IMR-90 (cell line): ENCODE data around the gene ADAMTS12. TPM values are rescaled to one million over a fixed set of nuclear protein-coding genes. Genes with fewer than 3 reads are reported as not detected.

Source experiments
- ATAC-seq: fragments of 200-7000 bp; cut with Tn5 transposase; 2 replicates; pipeline ENCODE4 v1.9.1; 2020; ENCODE audit warnings: low read depth, mild to moderate bottlenecking, moderate library complexity
- BruUV-seq: library from RNA; stranded (reverse); fragments of 400-500 nt; replicated peaks from 2 replicates; lab custom pipeline; 2021; lab: Mats Ljungman, UMichigan
- CTCF ChIA-PET: fragments of 300-600 bp; formaldehyde crosslinking; extraction: SDS; loops from one replicate; lab custom pipeline; 2021; ENCODE audit warnings: antibody characterized with exemption; lab: Yijun Ruan, JAX
- POLR2A ChIA-PET: fragments of 300-600 bp; sonication (Branson Sonifier 250); formaldehyde crosslinking; loops from one replicate; lab custom pipeline; 2022; ENCODE audit warnings: antibody characterized with exemption; ENCODE audit not compliant: unreplicated experiment; lab: Charles Lee
- DNase-seq: peaks from one replicate; pipeline ENCODE4 v3.0.0; 2013
- H2AFZ ChIP-seq: replicated peaks from 2 replicates; pipeline ENCODE3; 2013; ENCODE audit warnings: low read length, mild to moderate bottlenecking; ENCODE audit not compliant: poor library complexity
- H2AK5ac ChIP-seq: 2 replicates; pipeline ENCODE4 v1.6.1; 2013; ENCODE audit warnings: low read depth, low read length, inconsistent platforms
- H2AK9ac ChIP-seq: replicated peaks from 2 replicates; pipeline ENCODE3; 2013; ENCODE audit warnings: mild to moderate bottlenecking, low read depth, low read length, moderate library complexity; ENCODE audit not compliant: poor library complexity
- H2BK120ac ChIP-seq: 2 replicates; pipeline ENCODE4 v1.6.1; 2013; ENCODE audit warnings: low read depth, low read length, inconsistent platforms
- H2BK15ac ChIP-seq: 3 replicates; pipeline ENCODE4 v1.6.1; 2013; ENCODE audit warnings: low read depth, low read length, inconsistent platforms
- H2BK20ac ChIP-seq: 2 replicates; pipeline ENCODE4 v1.6.1; 2013; ENCODE audit warnings: low read depth, mild to moderate bottlenecking, inconsistent platforms, low read length, moderate library complexity
- H2BK5ac ChIP-seq: 2 replicates; pipeline ENCODE4 v1.6.1; 2013; ENCODE audit warnings: mild to moderate bottlenecking, low read depth, low read length, inconsistent platforms; ENCODE audit not compliant: poor library complexity, severe bottlenecking
- H3K14ac ChIP-seq: replicated peaks from 2 replicates; pipeline ENCODE4 v1.6.1; 2013; ENCODE audit warnings: low read depth, low read length, inconsistent platforms
- H3K18ac ChIP-seq: 2 replicates; pipeline ENCODE4 v1.6.1; 2013; ENCODE audit warnings: low read depth, low read length, control low read depth
- H3K23ac ChIP-seq: 2 replicates; pipeline ENCODE4 v1.6.1; 2013; ENCODE audit warnings: low read depth, low read length, inconsistent platforms
- H3K27ac ChIP-seq: 2 replicates; pipeline ENCODE4 v1.5.1; 2013; ENCODE audit warnings: mild to moderate bottlenecking, control low read depth, low read length; ENCODE audit not compliant: insufficient read depth
- H3K27me3 ChIP-seq: 2 replicates; pipeline ENCODE4 v1.6.1; 2013; ENCODE audit warnings: low read length; ENCODE audit not compliant: control insufficient read depth, insufficient read depth
- H3K36me3 ChIP-seq: 2 replicates; pipeline ENCODE4 v1.6.1; 2013; ENCODE audit warnings: low read length, mixed read lengths; ENCODE audit not compliant: control insufficient read depth, insufficient read depth
- H3K4ac ChIP-seq: 2 replicates; pipeline ENCODE4 v1.6.1; 2013; ENCODE audit warnings: low read depth, low read length, inconsistent platforms
- H3K4me1 ChIP-seq: 2 replicates; pipeline ENCODE4 v1.6.1; 2013; ENCODE audit warnings: low read length, mixed read lengths; ENCODE audit not compliant: control insufficient read depth, insufficient read depth
- H3K4me2 ChIP-seq: 2 replicates; pipeline ENCODE4 v1.6.1; 2013; ENCODE audit warnings: low read depth, mild to moderate bottlenecking, control low read depth, low read length, moderate library complexity
- H3K4me3 ChIP-seq: 2 replicates; pipeline ENCODE4 v1.5.1; 2013; ENCODE audit warnings: low read depth, mild to moderate bottlenecking, control low read depth, low read length, moderate library complexity; ENCODE audit not compliant: insufficient read depth
- H3K56ac ChIP-seq: 2 replicates; pipeline ENCODE4 v1.6.1; 2013; ENCODE audit warnings: low read length, inconsistent platforms; ENCODE audit not compliant: insufficient read depth; ENCODE audit errors: extremely low read depth
- H3K79me1 ChIP-seq, 2 experiments: 2 replicates each; pipeline ENCODE4 v1.6.1; 2013; ENCODE audit warnings: low read length in 2 of 2, inconsistent platforms in 1 of 2, low read depth in 1 of 2
- H3K9ac ChIP-seq: 2 replicates; pipeline ENCODE4 v1.6.1; 2013; ENCODE audit warnings: low read depth, low read length, control low read depth
- H3K9me1 ChIP-seq: 2 replicates; pipeline ENCODE4 v1.6.1; 2013; ENCODE audit warnings: low read length, inconsistent platforms; ENCODE audit not compliant: insufficient read depth
- H3K9me3 ChIP-seq: 2 replicates; pipeline ENCODE4 v1.6.1; 2013; ENCODE audit warnings: low read length; ENCODE audit not compliant: control insufficient read depth, insufficient read depth
- H4K20me1 ChIP-seq: 2 replicates; pipeline ENCODE4 v1.6.1; 2013; ENCODE audit warnings: low read length, inconsistent platforms; ENCODE audit not compliant: insufficient read depth
- H4K5ac ChIP-seq: 2 replicates; pipeline ENCODE4 v1.6.1; 2013; ENCODE audit warnings: mild to moderate bottlenecking, low read depth, low read length, control low read depth
- H4K8ac ChIP-seq, 2 experiments: 2 replicates each; pipeline ENCODE4 v1.6.1; 2013; ENCODE audit warnings: low read depth in 2 of 2, low read length in 2 of 2, control low read depth in 1 of 2, inconsistent platforms in 1 of 2
- H4K91ac ChIP-seq: 2 replicates; pipeline ENCODE4 v1.6.1; 2013; ENCODE audit warnings: low read depth, low read length, inconsistent platforms; ENCODE audit not compliant: insufficient read depth
- BHLHE40 ChIP-seq: fragments of 150-350 bp; IDR thresholded peaks from 2 replicates; pipeline ENCODE4 v1.6.1; 2016; ENCODE audit warnings: mild to moderate bottlenecking, low read depth, low read length
- CEBPB ChIP-seq: IDR thresholded peaks from 2 replicates; pipeline ENCODE4 v1.6.1; 2012; ENCODE audit warnings: low read depth, low read length, improper control_type of control experiment
- CHD1 ChIP-seq: IDR thresholded peaks from 2 replicates; pipeline ENCODE4 v1.6.1; 2012; ENCODE audit warnings: low read depth, low read length, improper control_type of control experiment
- ELK1 ChIP-seq: fragments of 150-350 bp; IDR thresholded peaks from 2 replicates; pipeline ENCODE4 v1.6.1; 2016; ENCODE audit warnings: low read depth, mild to moderate bottlenecking, low read length, moderate library complexity, borderline replicate concordance
- FOS ChIP-seq: fragments of 150-350 bp; IDR thresholded peaks from 2 replicates; pipeline ENCODE4 v1.6.1; 2016; ENCODE audit warnings: low read depth, low read length
- MAFK ChIP-seq: IDR thresholded peaks from 2 replicates; pipeline ENCODE4 v1.6.1; 2012; ENCODE audit warnings: low read depth, low read length, improper control_type of control experiment
- MAZ ChIP-seq: IDR thresholded peaks from 2 replicates; pipeline ENCODE4 v1.6.1; 2012; ENCODE audit warnings: low read depth, mild to moderate bottlenecking, low read length, improper control_type of control experiment, moderate library complexity, borderline replicate concordance
- MXI1 ChIP-seq: IDR thresholded peaks from 2 replicates; pipeline ENCODE4 v1.6.1; 2012; ENCODE audit warnings: low read depth, mild to moderate bottlenecking, low read length, moderate library complexity, borderline replicate concordance
- NFE2L2 ChIP-seq: fragments of 150-350 bp; IDR thresholded peaks from 2 replicates; pipeline ENCODE4 v1.6.1; 2016; ENCODE audit warnings: low read depth, mild to moderate bottlenecking, low read length
- POLR2A ChIP-seq: IDR thresholded peaks from 2 replicates; pipeline ENCODE4 v1.6.1; 2012; ENCODE audit warnings: mild to moderate bottlenecking, low read depth, low read length
- RAD21 ChIP-seq: IDR thresholded peaks from 2 replicates; pipeline ENCODE4 v1.6.1; 2012; ENCODE audit warnings: low read length, improper control_type of control experiment
- RCOR1 ChIP-seq: IDR thresholded peaks from 2 replicates; pipeline ENCODE4 v1.6.1; 2012; ENCODE audit warnings: mild to moderate bottlenecking, low read length, improper control_type of control experiment; ENCODE audit not compliant: insufficient replicate concordance
- RFX5 ChIP-seq: IDR thresholded peaks from 2 replicates; pipeline ENCODE4 v1.8.0; 2012; ENCODE audit warnings: low read depth, mild to moderate bottlenecking, low read length, moderate library complexity
- SMC3 ChIP-seq: fragments of 150-350 bp; IDR thresholded peaks from 2 replicates; pipeline ENCODE4 v1.6.1; 2016; ENCODE audit warnings: low read depth, mild to moderate bottlenecking, antibody characterized with exemption, low read length, moderate library complexity
- USF2 ChIP-seq: fragments of 150-350 bp; IDR thresholded peaks from 2 replicates; pipeline ENCODE4 v1.6.1; 2017; ENCODE audit warnings: mild to moderate bottlenecking, antibody characterized with exemption, low read length, low read depth
- WGBS, 2 experiments: methylation state at CpG; one replicate each; pipeline versions ENCODE4 v1.1.5 to v1.1.7; 2013; ENCODE audit warnings: missing lambda C conversion rate in 2 of 2; ENCODE audit not compliant: insufficient read length in 1 of 2; ENCODE audit errors: extremely low coverage in 2 of 2; 5-methylcytosine and 5-hydroxymethylcytosine counted together
- dilution Hi-C: fragments of 300-500 bp; cut with HindIII; formaldehyde crosslinking; loops from one replicate; pipeline ENCODE4 v1.14.3; 2018; ENCODE audit warnings: low sequenced_read_pairs; ENCODE audit not compliant: unreplicated experiment
- in situ Hi-C: fragments of 300-500 bp; cut with MboI; formaldehyde crosslinking; loops from 3 replicates; pipeline ENCODE4 v1.14.3; 2019; ENCODE audit warnings: low sequenced_read_pairs, inconsistent platforms, mixed read lengths
- intact Hi-C: fragments of 100-400 bp; cut with micrococcal nuclease; formaldehyde crosslinking; loops from 2 replicates; pipeline ENCODE4 v1.10.0; 2022
- polyA plus RNA-seq, 3 experiments: library from polyadenylated mRNA; depleted of rRNA; stranded (reverse); fragments of >200 nt; gene quantifications; 2 replicates each; pipeline ENCODE4 v1.2.3, GENCODE V29; 2012; ENCODE audit warnings: low replicate concordance in 1 of 3
- total RNA-seq: library from RNA; depleted of rRNA; stranded (reverse); fragments of >200 nt; gene quantifications from 2 replicates; pipeline ENCODE4 v1.2.3, GENCODE V29; 2012
- TF ChIP-seq, protein P1 (sequence below): conservative IDR thresholded peaks from 2 replicates; pipeline ENCODE4 v1.5.1; 2012; ENCODE audit warnings: mild to moderate bottlenecking, low read depth, low read length, improper control_type of control experiment

The ADAMTS12 gene
- total and polyA plus RNA-seq, 2 of the 4 experiments (the other 2 are of a cell fraction), result 27.3 to 51.3 TPM

DNA sequence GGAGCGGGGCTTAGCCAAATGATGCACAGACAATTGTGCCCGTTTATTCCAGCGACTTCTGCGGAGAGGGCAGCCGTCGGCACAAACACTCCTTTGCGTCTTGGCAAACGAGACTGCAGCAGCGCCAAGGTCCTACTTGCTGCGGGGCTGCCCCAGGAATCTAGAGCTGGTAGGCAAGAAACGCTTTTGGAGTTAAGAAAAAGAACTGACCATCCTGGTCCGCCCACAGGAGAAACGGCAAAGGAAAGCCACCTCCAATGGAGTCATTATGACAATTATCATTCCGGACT, 46.7 kb upstream of the ADAMTS12 start:
- DNase-seq, result no peak
- Histone ChIP-seq H3K79me1 (no peaks in the 10 kb centered on the region), H2BK20ac (no peak overlapping the region), H3K18ac (no peak overlapping the region), H3K23ac (no peak overlapping the region), H3K9ac (no peak overlapping the region), H2AK9ac (no peak overlapping the region), H3K9me1 (no peaks in the 10 kb centered on the region), H4K91ac (no peak overlapping the region), H2AK5ac (no peak overlapping the region), H3K36me3 (no peaks in the 10 kb centered on the region), H2BK15ac (no peak overlapping the region), H2BK5ac (no peak overlapping the region), H4K5ac (no peak overlapping the region), H3K4me3 (no peak overlapping the region), H2BK120ac (no peak overlapping the region), H3K4ac (no peak overlapping the region), H4K8ac (no peak overlapping the region), H3K27ac (no peak overlapping the region), H4K20me1 (no peaks in the 10 kb centered on the region; the same call in 1 of the 2 replicates), H3K56ac (no peak overlapping the region), H3K14ac (no peak overlapping the region), H3K9me3 (peaks cover 5% of the 10 kb centered on the region; the same call in 1 of the 2 replicates), H3K27me3 (peaks cover 65% of the 10 kb centered on the region), H3K4me1 (no peaks in the 10 kb centered on the region), H3K4me2 (no peak overlapping the region), H2AFZ (no peak overlapping the region)
- WGBS, 2 experiments, result 20% methylated on average over 1 of the region's 14 CpGs; no CpG with 5 or more reads in 1 of the 2 experiments
- no peak for ATAC-seq
- in situ Hi-C loops (no loop called here), dilution Hi-C loops (no loop called here), intact Hi-C loops (loop anchor here (10.0 kb wide), 1 partner anchor 324 kb away; no protein-coding TSS in a partner anchor)
- CTCF ChIA-PET, result no interaction called here
- no TSS peak for BruUV-seq
- POLR2A ChIA-PET, result no interaction called here
- TF ChIP-seq USF2 (no peak), CEBPB (no peak), MAFK (no peak), SMC3 (no peak), NFE2L2 (no peak), RCOR1 (no peak), RFX5 (no peak), FOS (no peak), MAZ (no peak), RAD21 (no peak), POLR2A (no peak), ELK1 (no peak), MXI1 (no peak), CHD1 (no peak), BHLHE40 (no peak)
- TF ChIP-seq, protein P1, sequence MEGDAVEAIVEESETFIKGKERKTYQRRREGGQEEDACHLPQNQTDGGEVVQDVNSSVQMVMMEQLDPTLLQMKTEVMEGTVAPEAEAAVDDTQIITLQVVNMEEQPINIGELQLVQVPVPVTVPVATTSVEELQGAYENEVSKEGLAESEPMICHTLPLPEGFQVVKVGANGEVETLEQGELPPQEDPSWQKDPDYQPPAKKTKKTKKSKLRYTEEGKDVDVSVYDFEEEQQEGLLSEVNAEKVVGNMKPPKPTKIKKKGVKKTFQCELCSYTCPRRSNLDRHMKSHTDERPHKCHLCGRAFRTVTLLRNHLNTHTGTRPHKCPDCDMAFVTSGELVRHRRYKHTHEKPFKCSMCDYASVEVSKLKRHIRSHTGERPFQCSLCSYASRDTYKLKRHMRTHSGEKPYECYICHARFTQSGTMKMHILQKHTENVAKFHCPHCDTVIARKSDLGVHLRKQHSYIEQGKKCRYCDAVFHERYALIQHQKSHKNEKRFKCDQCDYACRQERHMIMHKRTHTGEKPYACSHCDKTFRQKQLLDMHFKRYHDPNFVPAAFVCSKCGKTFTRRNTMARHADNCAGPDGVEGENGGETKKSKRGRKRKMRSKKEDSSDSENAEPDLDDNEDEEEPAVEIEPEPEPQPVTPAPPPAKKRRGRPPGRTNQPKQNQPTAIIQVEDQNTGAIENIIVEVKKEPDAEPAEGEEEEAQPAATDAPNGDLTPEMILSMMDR, result no peak
